ENCODE results near the gene OVCH1.

OVCH1 gene

DNA sequence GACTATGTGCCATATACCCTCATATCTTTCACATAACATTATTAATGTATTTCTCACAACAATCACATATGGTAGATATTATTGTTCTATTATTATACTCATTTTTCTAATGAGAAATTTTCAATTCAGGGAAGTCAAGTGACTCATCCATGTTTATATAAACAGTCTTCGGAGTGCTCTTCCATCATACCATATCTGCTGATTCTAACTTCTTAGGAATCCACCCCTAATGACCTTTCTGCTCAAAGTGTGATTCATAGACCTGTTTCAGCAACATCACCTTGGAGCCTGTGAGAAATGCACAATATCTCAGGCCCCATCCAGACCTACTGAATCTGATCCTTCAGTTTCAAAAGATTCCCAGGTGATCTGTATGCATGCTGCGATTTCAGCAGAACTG is 39.8 kb upstream of the OVCH1 start:
- no peak overlapping the region for H3K4me3 ChIP-seq (ENCODE audit: low read depth, low read length)
- TF ChIP-seq, protein P1, sequence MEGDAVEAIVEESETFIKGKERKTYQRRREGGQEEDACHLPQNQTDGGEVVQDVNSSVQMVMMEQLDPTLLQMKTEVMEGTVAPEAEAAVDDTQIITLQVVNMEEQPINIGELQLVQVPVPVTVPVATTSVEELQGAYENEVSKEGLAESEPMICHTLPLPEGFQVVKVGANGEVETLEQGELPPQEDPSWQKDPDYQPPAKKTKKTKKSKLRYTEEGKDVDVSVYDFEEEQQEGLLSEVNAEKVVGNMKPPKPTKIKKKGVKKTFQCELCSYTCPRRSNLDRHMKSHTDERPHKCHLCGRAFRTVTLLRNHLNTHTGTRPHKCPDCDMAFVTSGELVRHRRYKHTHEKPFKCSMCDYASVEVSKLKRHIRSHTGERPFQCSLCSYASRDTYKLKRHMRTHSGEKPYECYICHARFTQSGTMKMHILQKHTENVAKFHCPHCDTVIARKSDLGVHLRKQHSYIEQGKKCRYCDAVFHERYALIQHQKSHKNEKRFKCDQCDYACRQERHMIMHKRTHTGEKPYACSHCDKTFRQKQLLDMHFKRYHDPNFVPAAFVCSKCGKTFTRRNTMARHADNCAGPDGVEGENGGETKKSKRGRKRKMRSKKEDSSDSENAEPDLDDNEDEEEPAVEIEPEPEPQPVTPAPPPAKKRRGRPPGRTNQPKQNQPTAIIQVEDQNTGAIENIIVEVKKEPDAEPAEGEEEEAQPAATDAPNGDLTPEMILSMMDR (IDR thresholded peaks at IDR 0.05; ENCODE audit: borderline replicate concordance, insufficient read depth, low read depth, low read length), result no peak

DNA sequence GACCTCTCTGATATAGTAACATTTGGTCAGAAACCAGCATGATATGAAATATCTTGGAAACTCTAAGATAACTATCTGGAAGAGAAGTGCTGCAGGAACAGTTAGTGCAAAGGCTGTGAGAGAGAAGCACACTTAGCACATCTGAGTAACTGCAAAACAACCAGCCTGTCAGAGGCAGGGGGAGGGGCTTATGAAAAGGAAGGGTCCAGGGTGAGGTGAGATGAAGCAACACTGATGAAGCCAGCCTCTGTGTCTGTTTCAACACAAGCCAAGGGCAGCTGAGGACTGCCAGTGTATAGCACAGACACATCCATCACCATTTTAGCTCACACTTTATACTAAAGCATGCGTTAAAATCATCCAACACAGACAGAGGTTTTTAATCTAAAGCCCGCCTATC is 37.4 kb upstream of the OVCH1 start:
- TF ChIP-seq, protein P1 (IDR thresholded peaks at IDR 0.05; ENCODE audit: borderline replicate concordance, insufficient read depth, low read depth, low read length), result no peak
- H3K4me3 ChIP-seq (ENCODE audit: low read depth, low read length), result no peak overlapping the region

DNA sequence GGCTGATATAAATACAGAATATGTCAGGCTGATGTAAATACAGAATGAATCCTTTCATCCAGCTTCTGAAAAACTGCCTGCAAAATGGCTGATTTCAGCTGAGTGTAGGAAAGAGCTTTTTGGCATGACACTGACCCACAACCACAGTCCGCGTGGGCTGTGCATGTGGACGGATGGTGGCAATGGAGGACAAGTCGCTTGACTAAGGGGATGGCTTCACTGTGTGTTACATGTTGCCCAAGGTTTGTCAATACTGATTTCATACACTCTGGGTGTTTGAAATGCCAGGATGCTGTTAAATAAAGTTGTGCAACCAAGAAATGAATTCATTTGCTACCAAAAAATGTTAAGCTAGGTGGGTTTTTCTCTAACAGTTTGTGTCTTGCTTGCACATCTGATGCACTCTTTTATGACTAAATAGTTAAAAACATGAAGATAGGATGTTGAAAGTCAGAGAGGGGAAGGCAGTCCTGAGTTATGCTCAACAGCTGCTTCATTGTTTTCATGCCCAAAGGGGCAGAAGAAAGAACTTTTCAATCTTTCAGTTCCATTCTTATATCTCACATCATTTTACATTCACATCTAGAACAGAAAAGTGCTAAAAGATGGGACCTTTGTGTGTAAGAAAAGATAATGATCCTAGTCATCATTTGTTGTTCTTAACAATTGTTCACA is 36.5 kb upstream of the OVCH1 start:
- no peak overlapping the region for H3K4me3 ChIP-seq (ENCODE audit: low read depth, low read length)
- TF ChIP-seq, protein P1 (IDR thresholded peaks at IDR 0.05; ENCODE audit: borderline replicate concordance, insufficient read depth, low read depth, low read length), result no peak

DNA sequence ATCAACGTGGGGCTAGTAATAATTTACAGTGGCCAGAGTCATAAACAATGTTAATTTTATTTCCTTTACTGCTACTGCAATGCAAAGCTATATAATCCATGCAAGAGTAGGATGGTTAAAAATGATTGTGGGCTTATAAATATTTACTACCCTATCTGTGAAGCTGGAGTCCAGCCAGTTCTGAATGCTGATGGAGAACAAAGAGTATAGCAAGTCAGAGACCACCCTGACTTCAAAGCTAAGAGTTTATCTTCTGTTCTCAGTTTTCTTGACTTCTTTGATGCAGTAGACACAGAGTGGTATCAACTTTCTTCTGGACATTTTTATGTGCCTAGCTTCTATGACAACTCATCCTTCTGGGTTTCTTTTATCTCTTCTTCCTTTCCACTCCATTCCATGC is 34.0 kb upstream of the OVCH1 start:
- TF ChIP-seq, protein P1 (IDR thresholded peaks at IDR 0.05; ENCODE audit: borderline replicate concordance, insufficient read depth, low read depth, low read length), result no peak

DNA sequence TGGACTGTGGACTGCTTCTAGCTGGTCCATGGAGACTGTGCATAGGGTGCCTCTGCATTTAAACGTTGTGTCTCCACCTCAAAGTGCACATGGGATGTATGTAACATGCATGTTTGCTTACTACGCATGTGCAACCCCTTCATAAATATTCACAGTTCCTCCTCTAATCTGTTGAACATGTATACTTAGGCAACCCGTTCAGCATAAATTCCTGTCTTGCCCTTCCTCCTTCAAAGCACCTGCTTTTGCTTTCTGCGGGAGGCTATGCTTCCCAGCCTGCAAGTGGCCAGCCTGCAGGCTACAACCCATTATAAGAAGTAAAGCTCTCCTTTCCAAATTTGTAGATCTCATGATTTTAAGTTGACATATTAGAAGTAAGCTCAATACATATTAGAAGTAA is 33.0 kb upstream of the OVCH1 start:
- TF ChIP-seq, protein P1 (IDR thresholded peaks at IDR 0.05; ENCODE audit: borderline replicate concordance, insufficient read depth, low read depth, low read length), result no peak
- H3K4me3 ChIP-seq (ENCODE audit: low read depth, low read length), result no peak overlapping the region

More for the DNA sequence above, 34.0 kb upstream of the OVCH1 start:
- H3K4me3 ChIP-seq (ENCODE audit: low read depth, low read length), result no peak overlapping the region

DNA sequence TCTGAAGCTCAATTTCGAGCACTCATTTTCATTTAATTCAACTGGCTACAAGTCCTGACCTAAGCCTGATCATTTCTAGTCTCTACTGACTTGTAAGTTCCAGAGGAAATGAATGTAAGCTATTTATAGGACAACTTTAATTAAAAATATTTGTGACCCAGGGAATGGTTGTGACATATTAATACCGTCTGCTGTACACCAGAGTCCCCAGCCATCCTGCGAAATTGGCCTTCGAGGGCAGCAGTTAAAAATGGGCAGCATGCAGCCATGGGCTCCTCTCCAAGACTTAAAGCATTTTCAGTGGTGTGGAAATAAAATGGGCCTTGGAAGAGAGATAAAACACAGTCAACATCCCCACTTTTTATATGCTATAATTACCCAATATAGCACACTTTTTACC is 30.7 kb upstream of the OVCH1 start:
- H3K4me3 ChIP-seq (ENCODE audit: low read depth, low read length), result no peak overlapping the region
- TF ChIP-seq, protein P1 (IDR thresholded peaks at IDR 0.05; ENCODE audit: borderline replicate concordance, insufficient read depth, low read depth, low read length), result no peak

DNA sequence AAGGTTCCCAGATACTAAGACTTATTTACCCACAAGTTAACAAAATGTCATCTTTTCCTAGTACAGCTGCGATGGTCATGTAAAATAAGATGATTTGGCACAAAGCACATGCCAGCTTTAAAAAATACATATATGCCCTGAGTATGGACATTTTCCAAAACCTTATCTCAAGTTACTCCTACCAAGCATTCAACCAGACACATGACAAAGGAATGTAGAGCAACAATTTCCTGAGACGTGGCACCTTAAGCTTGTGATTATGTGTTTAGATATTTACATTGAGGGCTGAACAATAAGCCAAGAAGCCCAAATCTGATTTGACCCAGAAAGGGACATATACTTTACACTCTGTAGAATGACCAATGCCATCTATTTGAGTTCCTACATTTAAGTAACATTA is 24.5 kb upstream of the OVCH1 start:
- TF ChIP-seq, protein P1 (IDR thresholded peaks at IDR 0.05; ENCODE audit: borderline replicate concordance, insufficient read depth, low read depth, low read length), result no peak
- no peak overlapping the region for H3K4me3 ChIP-seq (ENCODE audit: low read depth, low read length)
